Neuronal stem cell (in vitro differentiated cells): Measurements from ENCODE around the gene AFAP1.

Experiments
- DNase-seq: peaks from one replicate; pipeline ENCODE4 v3.0.0-alpha.2; 2013; ENCODE audit warnings: low spot score
- H2AFZ ChIP-seq: one replicate; pipeline ENCODE4 v1.6.1; 2013; ENCODE audit warnings: mild to moderate bottlenecking, low read length, inconsistent platforms
- H2AK5ac ChIP-seq: 2 replicates; pipeline ENCODE4 v1.6.1; 2013; ENCODE audit warnings: low read depth, mild to moderate bottlenecking, inconsistent platforms, low read length, moderate library complexity, mixed read lengths
- H2BK120ac ChIP-seq: 2 replicates; pipeline ENCODE4 v1.6.1; 2013; ENCODE audit warnings: low read depth, mild to moderate bottlenecking, inconsistent platforms, low read length, moderate library complexity, mixed read lengths
- H2BK12ac ChIP-seq: one replicate; pipeline ENCODE4 v1.6.1; 2013; ENCODE audit warnings: low read length, inconsistent platforms
- H2BK15ac ChIP-seq: 2 replicates; pipeline ENCODE4 v1.6.1; 2013; ENCODE audit warnings: mild to moderate bottlenecking, low read length, inconsistent platforms, mixed read lengths
- H2BK5ac ChIP-seq: one replicate; pipeline ENCODE4 v1.6.1; 2013; ENCODE audit warnings: inconsistent platforms, mild to moderate bottlenecking, low read length, moderate library complexity
- H3K14ac ChIP-seq: one replicate; pipeline ENCODE4 v1.6.1; 2013; ENCODE audit warnings: low read length, inconsistent platforms
- H3K18ac ChIP-seq: 2 replicates; pipeline ENCODE4 v1.6.1; 2013; ENCODE audit warnings: low read length, inconsistent platforms
- H3K23ac ChIP-seq: 2 replicates; pipeline ENCODE4 v1.6.1; 2013; ENCODE audit warnings: low read depth, mild to moderate bottlenecking, mixed read lengths, low read length, inconsistent platforms; ENCODE audit not compliant: poor library complexity
- H3K27ac ChIP-seq: replicated peaks from 3 replicates; pipeline ENCODE4 v1.5.1; 2013; ENCODE audit warnings: low read length, inconsistent platforms
- H3K27me3 ChIP-seq, 3 experiments: 2 replicates each; pipeline ENCODE4 v1.6.1; 2013; ENCODE audit warnings: low read length in 3 of 3, mild to moderate bottlenecking in 2 of 3, inconsistent platforms in 1 of 3, low read depth in 1 of 3, mixed read lengths in 1 of 3, moderate library complexity in 1 of 3; ENCODE audit not compliant: control insufficient read depth in 3 of 3, insufficient read depth in 3 of 3
- H3K36me3 ChIP-seq, 2 donors: replicated peaks in 1 of 2; 2 replicates each; pipeline ENCODE4 v1.6.1; 2013; ENCODE audit warnings: low read length in 2 of 2; ENCODE audit not compliant: control insufficient read depth in 2 of 2, insufficient read depth in 2 of 2
- H3K4ac ChIP-seq: 2 replicates; pipeline ENCODE4 v1.6.1; 2013; ENCODE audit warnings: inconsistent platforms, mild to moderate bottlenecking, low read length, moderate library complexity
- H3K4me1 ChIP-seq, 2 donors: 1 replicate in 1 of 2; 2 replicates in 1 of 2; pipeline ENCODE4 v1.6.1; 2013; ENCODE audit warnings: low read length in 2 of 2, low read depth in 1 of 2; ENCODE audit not compliant: control insufficient read depth in 2 of 2, insufficient read depth in 1 of 2
- H3K4me2 ChIP-seq: one replicate; pipeline ENCODE4 v1.6.1; 2013; ENCODE audit warnings: mild to moderate bottlenecking, low read length, inconsistent platforms; ENCODE audit not compliant: insufficient read depth, poor library complexity, severe bottlenecking
- H3K4me3 ChIP-seq, 2 donors: 2 replicates each; pipeline ENCODE4 v1.5.1; 2013; ENCODE audit warnings: low read length in 2 of 2, mild to moderate bottlenecking in 2 of 2, inconsistent platforms in 1 of 2, moderate library complexity in 1 of 2
- H3K79me1 ChIP-seq: one replicate; pipeline ENCODE4 v1.6.1; 2013; ENCODE audit warnings: low read depth, mild to moderate bottlenecking, inconsistent platforms, low read length, moderate library complexity
- H3K9ac ChIP-seq: one replicate; pipeline ENCODE4 v1.6.1; 2013; ENCODE audit warnings: mild to moderate bottlenecking, low read depth, low read length, inconsistent platforms; ENCODE audit not compliant: poor library complexity
- H3K9me3 ChIP-seq, 2 donors: replicated peaks in 1 of 2; 2 replicates each; pipeline versions ENCODE3 to v1.6.1; 2013; ENCODE audit warnings: low read length in 2 of 2, mild to moderate bottlenecking in 2 of 2, inconsistent platforms in 1 of 2, low read depth in 1 of 2, mixed read lengths in 1 of 2, moderate library complexity in 1 of 2; ENCODE audit not compliant: control insufficient read depth in 2 of 2, insufficient read depth in 1 of 2
- H4K8ac ChIP-seq: one replicate; pipeline ENCODE4 v1.6.1; 2013; ENCODE audit warnings: low read depth, mild to moderate bottlenecking, inconsistent platforms, low read length, moderate library complexity
- H4K91ac ChIP-seq: one replicate; pipeline ENCODE4 v1.6.1; 2013; ENCODE audit warnings: low read length, low read depth, mild to moderate bottlenecking, inconsistent platforms; ENCODE audit not compliant: poor library complexity
- WGBS, 2 donors: extraction: QIAGEN DNeasy Blood & Tissue Kit; methylation state at CpG; one replicate each; pipeline ENCODE4 v1.1.7; 2013; ENCODE audit warnings: missing lambda C conversion rate in 2 of 2, mixed read lengths in 1 of 2; ENCODE audit not compliant: insufficient read length in 2 of 2, insufficient replicate concordance in 1 of 2; ENCODE audit errors: extremely low coverage in 2 of 2; 5-methylcytosine and 5-hydroxymethylcytosine counted together

The AFAP1 gene

DNA sequence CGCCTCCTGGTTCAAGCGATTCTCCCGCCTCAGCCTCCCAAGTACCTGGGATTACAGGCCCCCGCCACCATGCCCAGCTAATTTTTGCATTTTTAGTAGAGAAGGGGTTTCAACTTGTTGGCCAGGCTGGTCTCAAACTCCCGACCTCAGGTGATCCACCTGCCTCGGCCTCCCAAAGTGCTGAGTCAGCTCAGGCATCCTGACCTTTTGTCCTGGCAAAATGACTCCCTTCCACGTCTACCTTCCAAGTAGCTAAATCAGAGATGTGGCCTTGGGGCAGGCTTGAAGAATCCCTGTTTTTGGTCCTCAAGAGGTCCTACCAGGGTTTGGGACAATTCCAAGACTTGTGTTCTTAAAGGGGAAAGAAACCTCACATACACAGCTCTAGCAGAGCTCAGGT, 12.8 kb downstream of the AFAP1 start:
- Histone ChIP-seq H2BK5ac (peak overlapping the region; percentile 5), H3K9ac (no peak overlapping the region), H3K27me3 (no peaks in the 10 kb centered on the region), H3K4ac (no peak overlapping the region), H4K8ac (no peak overlapping the region), H3K4me1 (peaks cover 9 to 13% of the 10 kb centered on the region in 2 donors), H2AK5ac (no peak overlapping the region), H3K14ac (no peak overlapping the region), H2AFZ (no peak overlapping the region), H3K18ac (no peak overlapping the region), H3K79me1 (peaks cover 9% of the 10 kb centered on the region), H3K4me3 (no peak overlapping the region), H3K27ac (no peak overlapping the region), H2BK12ac (no peak overlapping the region), H3K9me3 (peaks cover 0 to 4% of the 10 kb centered on the region in 2 donors), H2BK120ac (no peak overlapping the region), H3K4me2 (no peak overlapping the region), H3K23ac (no peak overlapping the region), H3K36me3 (no peaks in the 10 kb centered on the region), H2BK15ac (no peak overlapping the region), H4K91ac (no peak overlapping the region)
- WGBS, 2 donors = no CpG with 5 or more reads among the region's 7 CpGs
- DNase-seq = no peak

DNA sequence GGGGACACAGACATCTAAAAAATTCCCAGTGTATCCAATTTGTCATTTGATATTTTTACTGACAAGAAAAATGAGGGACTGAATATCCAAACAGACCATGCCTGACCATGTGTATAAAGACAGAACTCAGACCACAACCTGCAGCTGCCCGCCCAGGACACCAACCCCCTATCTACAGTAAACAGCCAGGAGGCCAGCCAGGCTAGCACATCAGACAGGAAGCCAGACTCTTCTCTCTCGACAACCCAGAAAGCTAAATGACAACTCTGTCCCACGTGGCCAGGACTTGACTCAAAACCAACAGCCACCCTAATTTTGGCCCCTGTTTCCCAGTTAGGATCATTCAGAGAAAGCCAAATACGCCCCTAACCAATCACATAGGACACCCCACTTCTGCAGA, 15.1 kb downstream of the AFAP1 start:
- no peak overlapping the region for H3K27ac ChIP-seq
- no CpG with 5 or more reads among the region's 4 CpGs for WGBS, 2 donors

GRCh38 chr4:7924163-7924562, 15.5 kb downstream of the AFAP1 start:
- no peak overlapping the region for H2BK15ac ChIP-seq
- no peak overlapping the region for H2AFZ ChIP-seq
- H3K4me2 ChIP-seq = no peak overlapping the region
- no peak overlapping the region for H3K27ac ChIP-seq
- no peak for DNase-seq
- H3K27me3 ChIP-seq = no peaks in the 10 kb centered on the region
- no peak overlapping the region for H2BK12ac ChIP-seq
- H2BK5ac ChIP-seq = no peak overlapping the region
- H3K4me3 ChIP-seq = no peak overlapping the region
- no peak overlapping the region for H2BK120ac ChIP-seq
- no peak overlapping the region for H3K4ac ChIP-seq
- H3K14ac ChIP-seq = no peak overlapping the region
- peaks cover 0 to 4% of the 10 kb centered on the region in 2 donors for H3K9me3 ChIP-seq
- no peaks in the 10 kb centered on the region for H3K36me3 ChIP-seq
- no peak overlapping the region for H3K23ac ChIP-seq
- no peak overlapping the region for H3K9ac ChIP-seq
- H4K8ac ChIP-seq = no peak overlapping the region
- WGBS, 2 donors = no CpG with 5 or more reads among the region's 7 CpGs
- H3K79me1 ChIP-seq = peaks cover 8% of the 10 kb centered on the region
- no peak overlapping the region for H4K91ac ChIP-seq
- H2AK5ac ChIP-seq = no peak overlapping the region
- no peak overlapping the region for H3K18ac ChIP-seq
- H3K4me1 ChIP-seq = no peaks in the 10 kb centered on the region

More for the DNA sequence above, 15.1 kb downstream of the AFAP1 start:
- Histone ChIP-seq H2BK12ac (no peak overlapping the region), H3K4me3 (no peak overlapping the region), H3K4me1 (peaks cover 3 to 4% of the 10 kb centered on the region in 2 donors), H3K23ac (no peak overlapping the region), H3K9me3 (peaks cover 0 to 4% of the 10 kb centered on the region in 2 donors), H2AK5ac (no peak overlapping the region), H4K8ac (no peak overlapping the region), H3K36me3 (no peaks in the 10 kb centered on the region), H2BK5ac (no peak overlapping the region), H4K91ac (no peak overlapping the region), H3K14ac (no peak overlapping the region), H3K4me2 (no peak overlapping the region), H3K9ac (no peak overlapping the region), H2BK15ac (no peak overlapping the region), H2AFZ (no peak overlapping the region), H3K79me1 (peaks cover 9% of the 10 kb centered on the region), H2BK120ac (no peak overlapping the region), H3K4ac (no peak overlapping the region), H3K27me3 (no peaks in the 10 kb centered on the region), H3K18ac (peak overlapping the region; percentile 40)
- no peak for DNase-seq

GRCh38 chr4:7922466-7922865, 17.2 kb downstream of the AFAP1 start:
- Histone ChIP-seq H3K36me3 (no peaks in the 10 kb centered on the region), H3K9ac (no peak overlapping the region), H2BK5ac (no peak overlapping the region), H2BK15ac (no peak overlapping the region), H2BK120ac (no peak overlapping the region), H3K14ac (no peak overlapping the region), H3K79me1 (peaks cover 6% of the 10 kb centered on the region), H4K91ac (no peak overlapping the region), H4K8ac (no peak overlapping the region), H3K4me1 (peaks cover 0 to 4% of the 10 kb centered on the region in 2 donors), H3K4ac (no peak overlapping the region), H3K4me3 (no peak overlapping the region), H3K18ac (no peak overlapping the region), H3K27me3 (no peaks in the 10 kb centered on the region), H3K27ac (no peak overlapping the region), H3K23ac (no peak overlapping the region), H2AK5ac (no peak overlapping the region), H2AFZ (no peak overlapping the region), H3K4me2 (no peak overlapping the region), H3K9me3 (peaks cover 0 to 4% of the 10 kb centered on the region in 2 donors), H2BK12ac (no peak overlapping the region)
- no peak for DNase-seq
- WGBS, 2 donors = no CpG with 5 or more reads among the region's 7 CpGs
